Skeletal muscle cell (primary cell): ENCODE results near the gene CADPS2.
A peak's percentile ranks its signal among the peaks of the same experiment; 100 is the strongest.

Experiments used
- DNase-seq: peaks from one replicate; pipeline ENCODE4 v3.0.0-alpha.2; 2010; ENCODE audit warnings: low read depth
- H3K4me3 ChIP-seq: 2 replicates; pipeline ENCODE4 v1.5.1; 2011; ENCODE audit warnings: low read depth, mild to moderate bottlenecking, control low read depth, low read length, moderate library complexity

The CADPS2 gene

DNA sequence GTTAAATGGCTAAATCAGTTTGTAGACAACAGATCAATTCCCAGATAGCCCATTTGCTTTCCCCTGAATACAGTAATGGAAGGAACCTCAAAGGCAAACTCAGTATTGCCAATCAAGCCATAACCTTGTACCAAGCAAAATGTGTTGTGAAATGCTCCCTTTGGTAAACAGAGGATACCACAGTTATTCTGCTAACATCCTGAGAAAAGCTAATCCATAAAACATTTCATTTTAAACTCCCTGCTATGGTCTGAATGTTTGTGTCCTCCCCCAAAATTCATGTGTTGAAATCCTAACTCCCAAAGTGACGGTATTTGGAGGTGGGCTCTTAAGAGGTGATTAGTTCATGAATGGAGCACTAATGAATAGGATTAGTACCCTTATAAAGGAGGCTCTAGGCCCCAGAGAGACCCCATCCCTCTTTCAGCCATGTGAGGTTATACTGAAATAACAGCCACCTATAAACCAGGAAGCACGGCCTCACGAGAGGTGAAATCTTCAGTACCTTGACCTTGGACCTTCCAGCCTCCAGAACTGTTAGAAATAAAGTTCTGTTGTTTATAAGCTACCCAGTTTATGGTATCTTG is 94.2 kb downstream of the CADPS2 start:
- no peak overlapping the region for H3K4me3 ChIP-seq
- DNase-seq, result no peak

- H3K4me3 ChIP-seq, result no peak overlapping the region
Measured at GRCh38 chr7:122790591-122790990, 95.7 kb downstream of the CADPS2 start.

GRCh38 chr7:122790132-122790531 is 96.1 kb downstream of the CADPS2 start:
- DNase-seq, result no peak
- H3K4me3 ChIP-seq, result no peak overlapping the region

More at GRCh38 chr7:122790591-122790990, 95.7 kb downstream of the CADPS2 start:
- DNase-seq, result no peak

- no peak overlapping the region for H3K4me3 ChIP-seq
- no peak for DNase-seq
Measured at GRCh38 chr7:122789156-122789555, 97.1 kb downstream of the CADPS2 start.

DNA sequence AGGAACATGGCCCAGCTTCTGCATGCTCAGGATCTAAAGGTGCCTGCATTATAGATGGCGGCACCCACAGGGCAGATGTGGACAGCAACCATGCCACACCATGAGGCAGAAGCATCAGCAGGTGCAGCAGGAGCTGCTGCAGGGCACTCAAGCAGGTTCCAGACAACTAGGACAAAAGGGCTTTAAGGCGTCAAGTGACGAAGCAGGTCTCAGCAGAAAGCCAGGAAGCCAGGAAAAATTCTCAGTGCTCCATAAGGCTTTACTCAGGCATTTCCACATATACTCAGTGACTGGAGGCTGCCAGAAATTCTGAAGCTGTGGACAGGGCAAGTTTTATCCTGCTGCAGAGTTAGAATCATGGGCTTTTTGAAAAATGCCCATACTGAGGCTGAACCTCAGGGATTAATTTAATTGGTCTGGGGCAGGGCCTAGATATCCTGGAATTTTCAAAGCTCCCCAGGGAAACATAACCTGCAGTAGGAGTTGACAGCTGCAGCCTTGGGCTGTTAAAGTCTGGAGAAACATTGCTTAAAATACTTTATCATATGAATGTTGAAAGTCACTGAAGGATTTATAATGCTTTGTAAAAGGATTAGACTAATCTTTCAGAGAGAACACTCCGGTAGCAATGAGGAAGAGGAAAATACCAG is 115.4 kb downstream of the CADPS2 start:
- no peak overlapping the region for H3K4me3 ChIP-seq
- DNase-seq, result peak; percentile 27

GRCh38 chr7:122768827-122769226 is 117.4 kb downstream of the CADPS2 start:
- no peak overlapping the region for H3K4me3 ChIP-seq
- no peak for DNase-seq

DNA sequence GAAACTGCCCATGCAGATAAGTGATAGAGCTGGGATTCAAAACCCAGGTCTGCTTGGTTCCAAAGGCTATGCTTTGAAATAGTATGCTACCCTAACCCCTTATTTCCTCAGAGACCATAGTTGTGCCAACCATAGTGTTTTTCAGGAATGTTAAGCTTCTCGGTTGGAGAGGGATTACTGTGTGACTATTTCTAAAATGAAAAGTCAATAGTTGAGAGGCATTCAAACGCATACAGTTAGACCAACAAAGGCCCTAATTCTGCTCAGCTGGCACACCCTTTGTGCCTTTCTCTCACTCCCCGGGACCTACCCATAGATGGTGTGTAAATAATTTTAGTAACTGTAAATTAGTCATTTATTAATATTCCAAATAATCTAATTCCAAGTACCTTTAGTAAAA is 118.9 kb downstream of the CADPS2 start:
- no peak overlapping the region for H3K4me3 ChIP-seq
- DNase-seq, result no peak

GRCh38 chr7:122766593-122766992 is 119.7 kb downstream of the CADPS2 start:
- DNase-seq, result no peak
- H3K4me3 ChIP-seq, result no peak overlapping the region

DNA sequence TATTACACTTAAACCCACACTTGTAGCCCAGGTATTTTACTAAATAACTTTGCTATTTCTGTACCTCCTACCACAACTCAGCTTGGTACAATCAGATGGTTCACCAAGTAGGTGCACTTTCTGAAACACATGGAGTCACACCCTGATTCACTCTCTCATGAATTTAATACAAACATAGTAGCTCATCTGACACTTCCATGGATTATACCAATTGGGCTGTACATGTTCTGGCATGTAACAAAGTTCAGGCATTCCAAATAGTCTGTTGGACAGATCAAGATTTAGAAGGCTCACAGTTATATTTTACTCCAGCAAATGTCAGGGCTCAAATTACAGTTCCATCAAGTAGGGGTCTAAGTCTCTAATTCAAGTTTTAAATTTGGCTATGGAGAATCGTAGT is 121.4 kb downstream of the CADPS2 start:
- no peak overlapping the region for H3K4me3 ChIP-seq
- no peak for DNase-seq

- H3K4me3 ChIP-seq, result no peak overlapping the region
- DNase-seq, result no peak
Measured at GRCh38 chr7:122764020-122764419, 122.2 kb downstream of the CADPS2 start.

- no peak for DNase-seq
- H3K4me3 ChIP-seq, result no peak overlapping the region
Measured at GRCh38 chr7:122762071-122762470, 124.2 kb downstream of the CADPS2 start.

DNA sequence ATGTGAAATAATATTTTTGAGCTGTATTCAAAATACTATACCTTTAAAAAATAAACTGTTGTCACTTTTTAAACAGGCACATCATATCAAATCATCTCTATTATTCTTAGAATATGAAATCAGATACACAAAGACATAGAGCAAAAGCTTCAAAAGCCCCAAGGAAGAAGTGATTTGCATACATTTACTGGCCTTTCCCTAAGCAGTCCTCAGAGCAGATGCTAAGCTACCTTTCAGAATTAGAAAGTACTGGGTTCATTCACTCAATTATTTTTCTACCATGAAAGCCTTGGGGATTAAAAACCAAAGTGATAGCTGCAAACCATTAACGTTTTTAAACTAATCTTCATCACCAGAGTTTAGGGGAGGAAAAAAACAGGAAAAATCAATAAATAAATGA is 127.8 kb downstream of the CADPS2 start:
- H3K4me3 ChIP-seq, result no peak overlapping the region
- no peak for DNase-seq

DNA sequence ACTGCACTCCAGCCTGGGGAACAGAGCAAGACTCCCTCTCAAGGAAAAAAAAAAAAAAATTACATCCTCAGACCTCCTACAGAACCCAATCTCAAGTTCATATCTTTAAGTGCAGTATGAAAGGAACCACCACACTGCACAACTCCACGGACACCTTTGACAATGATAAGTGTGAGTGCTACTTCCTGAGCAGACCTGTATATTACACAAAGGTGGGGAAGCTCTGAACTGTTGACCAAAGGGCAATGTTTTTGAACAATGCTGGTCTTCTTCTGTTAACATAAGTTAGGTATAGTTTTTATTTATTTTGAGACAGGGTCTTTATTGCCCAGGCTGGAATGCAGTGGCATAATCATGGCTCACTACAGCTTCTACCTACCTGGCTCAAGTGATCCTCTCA is 129.4 kb downstream of the CADPS2 start:
- no peak for DNase-seq
- no peak overlapping the region for H3K4me3 ChIP-seq

DNA sequence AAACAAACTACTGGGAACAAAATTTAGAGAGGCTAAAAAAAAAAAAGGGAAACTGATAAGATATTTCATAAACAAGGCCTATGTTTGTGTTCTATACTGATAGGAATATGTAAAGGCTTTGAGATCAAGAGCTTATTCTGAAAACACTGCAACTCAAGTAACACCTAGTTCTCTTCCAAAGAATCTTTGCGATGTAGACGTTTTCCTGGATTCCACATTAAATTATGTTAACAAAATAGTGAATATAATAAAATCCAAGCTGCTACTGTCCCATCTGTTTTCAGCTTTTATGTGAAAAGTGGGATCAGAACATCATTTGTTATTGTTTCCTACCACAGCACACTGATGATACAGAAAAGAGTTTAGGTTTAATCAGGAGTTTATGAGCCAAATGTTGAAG is 130.6 kb downstream of the CADPS2 start:
- DNase-seq, result no peak
- H3K4me3 ChIP-seq, result no peak overlapping the region

GRCh38 chr7:122752583-122752982 is 133.7 kb downstream of the CADPS2 start:
- H3K4me3 ChIP-seq, result no peak overlapping the region
- DNase-seq, result no peak

DNA sequence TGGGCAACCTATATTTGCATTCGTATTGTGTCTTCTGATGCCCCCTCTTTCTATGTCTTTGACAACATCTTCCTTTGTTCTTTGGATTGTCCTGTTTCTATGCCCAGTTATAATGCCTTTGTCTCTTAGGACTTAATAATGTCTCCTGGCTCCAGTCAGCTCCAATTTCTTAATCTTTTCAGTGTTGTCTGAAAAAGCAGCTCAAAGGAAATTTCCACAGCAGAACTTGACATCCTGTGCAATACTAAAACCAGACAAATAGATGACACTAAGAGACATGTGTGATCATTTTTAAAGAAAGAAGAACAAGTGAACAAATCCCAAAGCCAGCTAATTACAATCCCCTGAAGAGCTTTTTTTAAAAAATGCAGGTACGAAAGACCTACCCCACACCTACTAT is 135.9 kb downstream of the CADPS2 start:
- DNase-seq, result no peak
- H3K4me3 ChIP-seq, result no peak overlapping the region

DNA sequence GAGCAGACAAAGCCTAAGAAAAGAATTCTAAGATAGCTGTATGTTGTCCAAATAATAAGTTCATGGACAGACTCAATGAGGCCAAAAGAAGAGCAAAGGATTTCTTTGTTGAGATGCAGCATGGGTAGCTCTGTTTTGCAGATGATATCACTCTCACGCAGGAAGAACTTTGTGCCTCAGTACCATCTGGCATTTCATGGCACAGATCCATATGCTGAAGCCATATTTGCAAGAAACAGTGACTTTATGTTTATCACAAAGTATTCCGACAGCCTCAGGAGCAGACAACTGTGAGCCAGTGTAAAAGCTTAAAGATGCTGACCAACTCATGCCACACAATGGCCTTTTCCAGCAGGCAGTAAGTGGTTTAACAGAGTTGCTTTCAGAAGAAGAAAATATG is 138.1 kb downstream of the CADPS2 start:
- DNase-seq, result no peak
- H3K4me3 ChIP-seq, result no peak overlapping the region

DNA sequence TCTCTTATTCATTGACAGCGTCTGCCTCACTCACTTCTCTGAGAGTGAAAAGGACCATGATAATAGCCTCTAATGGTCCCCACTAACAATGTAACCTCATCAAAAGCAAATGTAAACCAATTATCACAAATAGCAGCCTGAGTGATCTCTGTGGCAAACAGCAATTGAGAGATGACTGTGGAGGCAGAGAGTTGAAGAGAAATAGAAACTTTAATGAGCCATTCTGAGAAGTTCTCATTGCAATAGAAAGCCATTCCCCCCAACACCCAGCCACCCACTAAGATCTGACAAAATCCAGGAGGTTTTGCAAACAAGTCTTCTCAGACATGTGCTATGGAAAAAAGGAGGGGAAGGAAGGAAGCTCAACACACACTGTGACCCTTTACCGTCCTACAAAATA is 139.3 kb downstream of the CADPS2 start:
- no peak overlapping the region for H3K4me3 ChIP-seq
- DNase-seq, result no peak

GRCh38 chr7:122743211-122743610 is 143.0 kb downstream of the CADPS2 start:
- no peak for DNase-seq

DNA sequence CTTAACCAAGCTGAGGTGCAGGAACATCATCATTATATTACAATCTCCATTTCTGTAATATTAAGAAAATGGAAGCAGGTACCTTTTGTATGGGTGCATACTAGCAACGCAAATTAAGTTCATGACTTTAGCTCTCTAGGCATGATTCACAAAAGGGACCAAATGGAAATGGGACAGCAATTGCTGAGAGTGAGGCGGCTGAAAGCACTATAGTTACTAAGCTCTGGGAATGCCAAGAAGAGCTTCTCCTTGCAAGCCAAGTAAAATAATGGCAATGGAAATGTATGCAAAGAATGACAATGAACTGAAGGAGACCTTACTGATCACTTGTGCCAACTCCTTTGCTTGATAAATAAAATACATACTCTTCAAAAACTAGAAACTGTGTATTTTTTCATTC is 147.3 kb downstream of the CADPS2 start:
- DNase-seq, result no peak
- H3K4me3 ChIP-seq, result no peak overlapping the region

More at GRCh38 chr7:122743211-122743610, 143.0 kb downstream of the CADPS2 start:
- H3K4me3 ChIP-seq, result no peak overlapping the region

DNA sequence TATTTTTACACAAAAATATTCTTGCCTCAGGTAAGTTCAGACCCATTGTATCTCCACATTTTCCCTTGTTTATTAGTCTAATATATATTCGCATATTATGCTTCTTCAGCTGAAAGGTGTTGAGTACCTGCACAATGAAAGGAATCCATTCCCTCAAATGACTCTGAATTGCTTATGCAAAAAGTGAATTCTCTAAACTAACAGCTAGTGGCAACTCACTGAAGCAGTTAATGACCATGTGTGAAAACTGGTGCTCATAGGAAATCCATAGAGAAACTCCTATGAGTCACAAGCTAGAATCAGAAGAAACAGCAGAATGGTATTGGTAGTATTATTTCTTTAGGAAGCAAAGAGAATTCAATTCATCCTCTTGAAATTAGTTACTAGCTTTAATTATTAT is 150.1 kb downstream of the CADPS2 start:
- H3K4me3 ChIP-seq, result no peak overlapping the region
- DNase-seq, result no peak
